Endothelial cell of umbilical vein (primary cell): ENCODE data around the gene ABLIM2. TPM values are rescaled to one million over a fixed set of nuclear protein-coding genes. Genes with fewer than 3 reads are reported as not detected.
A peak's percentile ranks its signal among the peaks of the same experiment; 100 is the strongest.

Experiments
- BruUV-seq: library from RNA; stranded (reverse); fragments of 400-500 nt; replicated peaks from 2 replicates; lab custom pipeline; 2021; lab: Mats Ljungman, UMichigan
- CTCF ChIA-PET: fragments of 300-600, 350-600 bp; sonication (Branson Sonifier 250); formaldehyde crosslinking; loops from one replicate; lab custom pipeline; 2021; ENCODE audit warnings: antibody characterized with exemption, inconsistent platforms; lab: Charles Lee
- POLR2A ChIA-PET: fragments of 300-600, 350-600 bp; sonication (Branson Sonifier 250); formaldehyde crosslinking; loops from one replicate; lab custom pipeline; 2021; ENCODE audit warnings: antibody characterized with exemption, inconsistent platforms; lab: Charles Lee
- DNase-seq: peaks from one replicate; pipeline ENCODE4 v3.0.0-alpha.2; 2011; ENCODE audit warnings: low read depth, low spot score
- FAIRE-seq: peaks from 2 replicates; lab custom pipeline; 2011; peaks lifted over from hg19 to GRCh38; lab: Jason Lieb, UNC
- H2AFZ ChIP-seq: 2 replicates; pipeline ENCODE4 v1.6.0; 2012; ENCODE audit warnings: low read depth, low read length, control low read depth, inconsistent platforms
- H3K27ac ChIP-seq: 2 replicates; pipeline ENCODE4 v1.5.1; 2011; ENCODE audit warnings: low read depth, mild to moderate bottlenecking, control low read depth, low read length, moderate library complexity; ENCODE audit not compliant: insufficient read depth
- H3K27me3 ChIP-seq, 2 experiments: 2 replicates each; pipeline versions ENCODE4 v1.6.0 to v1.6.1; 2011; ENCODE audit warnings: low read length in 2 of 2, mixed read lengths in 1 of 2; ENCODE audit not compliant: control insufficient read depth in 2 of 2, insufficient read depth in 2 of 2
- H3K36me3 ChIP-seq, 2 experiments: 2 replicates in 1 of 2; 3 replicates in 1 of 2; pipeline ENCODE4 v1.5.1; 2011; ENCODE audit warnings: low read length in 2 of 2, mild to moderate bottlenecking in 1 of 2, moderate library complexity in 1 of 2; ENCODE audit not compliant: control insufficient read depth in 2 of 2, insufficient read depth in 2 of 2; ENCODE audit errors: extremely low read depth in 1 of 2
- H3K4me1 ChIP-seq: 3 replicates; pipeline ENCODE4 v1.5.1; 2011; ENCODE audit warnings: mild to moderate bottlenecking, low read length; ENCODE audit not compliant: control insufficient read depth, insufficient read depth; ENCODE audit errors: extremely low read depth
- H3K4me2 ChIP-seq: 2 replicates; pipeline ENCODE4 v1.6.1; 2011; ENCODE audit warnings: low read length, control low read depth, mixed read lengths; ENCODE audit not compliant: insufficient read depth
- H3K4me3 ChIP-seq, 3 experiments: fragments of 200-600 bp in 1 of 3; sonication (generic), shearing (Covaris generic) in 1 of 3; replicated peaks in 1 of 3; 2 replicates each; pipeline ENCODE4 v1.5.1; 2011 to 2016; ENCODE audit warnings: control low read depth in 3 of 3, low read length in 3 of 3, mild to moderate bottlenecking in 2 of 3, inconsistent platforms in 1 of 3, low read depth in 1 of 3, moderate library complexity in 1 of 3; ENCODE audit not compliant: insufficient read depth in 1 of 3
- H3K79me2 ChIP-seq: 2 replicates; pipeline ENCODE4 v1.6.0; 2012; ENCODE audit warnings: low read length, inconsistent platforms; ENCODE audit not compliant: control insufficient read depth, insufficient read depth
- H3K9ac ChIP-seq: replicated peaks from 2 replicates; pipeline ENCODE3; 2011; ENCODE audit warnings: low read length, control low read depth; ENCODE audit not compliant: insufficient read depth; ENCODE audit errors: extremely low read depth
- H3K9me1 ChIP-seq: replicated peaks from 3 replicates; pipeline ENCODE4 v1.6.0; 2011; ENCODE audit warnings: mild to moderate bottlenecking, low read length; ENCODE audit not compliant: control insufficient read depth, insufficient read depth; ENCODE audit errors: extremely low read depth
- H3K9me3 ChIP-seq: replicated peaks from 2 replicates; pipeline ENCODE4 v1.5.1; 2012; ENCODE audit warnings: low read length, inconsistent platforms; ENCODE audit not compliant: control insufficient read depth, insufficient read depth
- H4K20me1 ChIP-seq: replicated peaks from 2 replicates; pipeline ENCODE3; 2011; ENCODE audit warnings: mild to moderate bottlenecking, low read length; ENCODE audit not compliant: control insufficient read depth, insufficient read depth; ENCODE audit errors: extremely low read depth
- EZH2 ChIP-seq: IDR thresholded peaks from 2 replicates; pipeline ENCODE4 v1.6.1; 2012; ENCODE audit warnings: borderline replicate concordance, low read depth, mild to moderate bottlenecking, moderate library complexity, low read length, inconsistent platforms; ENCODE audit not compliant: severe bottlenecking
- FOS ChIP-seq: IDR thresholded peaks from 2 replicates; pipeline ENCODE4 v1.6.1; 2011; ENCODE audit warnings: mild to moderate bottlenecking, low read length, moderate library complexity, borderline replicate concordance; ENCODE audit not compliant: insufficient read depth
- GATA2 ChIP-seq: IDR thresholded peaks from 2 replicates; pipeline ENCODE4 v1.7.0; 2011; ENCODE audit warnings: low read depth, mild to moderate bottlenecking, moderate library complexity, mixed read lengths, low read length; ENCODE audit not compliant: insufficient read length, insufficient read depth
- JUN ChIP-seq: IDR thresholded peaks from 2 replicates; pipeline ENCODE4 v1.6.1; 2011; ENCODE audit warnings: borderline replicate concordance, low read depth; ENCODE audit not compliant: insufficient read length, insufficient read depth
- MAX ChIP-seq: IDR thresholded peaks from 2 replicates; pipeline ENCODE4 v1.6.1; 2011; ENCODE audit not compliant: insufficient read depth, insufficient read length
- MYC ChIP-seq: IDR thresholded peaks from one replicate; pipeline ENCODE4 v1.6.1; 2011; ENCODE audit warnings: mild to moderate bottlenecking, low read depth, low read length
- POLR2A ChIP-seq: IDR thresholded peaks from 2 replicates; pipeline ENCODE4 v1.6.1; 2012; ENCODE audit warnings: low read depth, mild to moderate bottlenecking, control low read depth, low read length
- POLR2AphosphoS5 ChIP-seq: IDR thresholded peaks from 2 replicates; pipeline ENCODE4 v1.6.1; 2012; ENCODE audit warnings: low read depth, mild to moderate bottlenecking, control low read depth, low read length, moderate library complexity; ENCODE audit not compliant: insufficient read depth
- dilution Hi-C: fragments of 300-500 bp; cut with MboI; formaldehyde crosslinking; loops from one replicate; pipeline ENCODE4 v1.15.0; 2019; ENCODE audit warnings: low sequenced_read_pairs; ENCODE audit not compliant: extremely low pct_ligation_motif_present
- intact Hi-C: fragments of 100-400 bp; cut with micrococcal nuclease; formaldehyde crosslinking; loops from one replicate; pipeline ENCODE4 v1.10.0; 2022
- polyA plus RNA-seq, 4 experiments: library from polyadenylated mRNA; depleted of rRNA in 3 of 4; stranded (reverse) in 3 of 4; unstranded in 1 of 4; fragments of >200 nt; gene quantifications; 2 replicates each; pipeline versions ENCODE4 v1.2.1 to v1.2.3, GENCODE V29; 2011 to 2012; ENCODE audit warnings: missing spikeins in 1 of 4
- total RNA-seq: library from RNA; stranded (reverse); gene quantifications from 2 replicates; pipeline ENCODE4 v1.2.3, GENCODE V29; 2021
- TF ChIP-seq, protein P1 (sequence below), 2 donors: IDR thresholded peaks; 1 replicate in 1 of 2; 2 replicates in 1 of 2; pipeline ENCODE4 v1.5.1; 2011; ENCODE audit warnings: low read length in 2 of 2, mild to moderate bottlenecking in 2 of 2, moderate library complexity in 2 of 2, control low read depth in 1 of 2, inconsistent platforms in 1 of 2, low read depth in 1 of 2; ENCODE audit not compliant: insufficient read depth in 1 of 2; ENCODE audit errors: extremely low read depth in 1 of 2

ABLIM2 gene
- total and polyA plus RNA-seq, 2 donors (not counting 3 experiments of a cell fraction or from before 2014, with no cell fraction given): 0.28 to 0.66 TPM

DNA sequence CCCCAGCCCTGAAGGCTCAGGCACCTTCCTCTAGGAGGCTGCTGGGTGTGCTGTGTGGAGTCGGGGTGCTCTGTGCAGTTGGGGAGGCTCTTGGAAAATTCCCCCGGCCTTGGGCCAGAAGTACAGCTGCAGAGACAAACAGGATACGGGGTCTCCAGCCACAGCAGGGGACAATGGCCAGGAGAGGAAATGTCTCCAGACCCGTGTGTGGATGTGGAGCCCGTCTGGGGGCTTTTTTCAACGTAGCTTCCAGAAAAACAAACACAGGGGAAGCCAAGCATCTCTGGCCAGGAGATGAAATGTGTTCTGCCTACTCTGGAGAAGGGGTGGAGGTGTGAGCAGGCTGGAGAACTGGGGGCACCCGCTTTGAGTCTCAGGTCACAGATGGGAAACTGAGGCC, 36.8 kb upstream of the ABLIM2 start:
- Histone ChIP-seq H4K20me1 (no peaks in the 10 kb centered on the region), H3K9ac (no peak overlapping the region), H3K36me3 (no peaks in the 10 kb centered on the region), H3K4me2 (no peak overlapping the region), H3K27me3 (no peaks in the 10 kb centered on the region), H3K27ac (peak overlapping the region; percentile 36), H3K9me3 (no peaks in the 10 kb centered on the region), H3K79me2 (peaks cover 13% of the 10 kb centered on the region), H3K9me1 (no peaks in the 10 kb centered on the region), H3K4me1 (peaks cover 56% of the 10 kb centered on the region), H3K4me3 (no peak overlapping the region), H2AFZ (no peak overlapping the region)
- intact Hi-C loops (loop anchor here (5.0 kb wide), 1 partner anchor 232 kb away; no protein-coding TSS in a partner anchor), dilution Hi-C loops (no loop called here)
- no TSS peak for BruUV-seq
- CTCF ChIA-PET: interaction anchor here (1.4 to 7.5 kb wide), 2 partner anchors 16 to 19 kb away, joined by 3 to 168 read pairs; no protein-coding TSS in a partner anchor
- DNase-seq (peak; percentile 79), FAIRE-seq (peak; percentile 85)
- POLR2A ChIA-PET: no interaction called here
- TF ChIP-seq JUN: no peak
- TF ChIP-seq POLR2AphosphoS5: peak; percentile 26

DNA sequence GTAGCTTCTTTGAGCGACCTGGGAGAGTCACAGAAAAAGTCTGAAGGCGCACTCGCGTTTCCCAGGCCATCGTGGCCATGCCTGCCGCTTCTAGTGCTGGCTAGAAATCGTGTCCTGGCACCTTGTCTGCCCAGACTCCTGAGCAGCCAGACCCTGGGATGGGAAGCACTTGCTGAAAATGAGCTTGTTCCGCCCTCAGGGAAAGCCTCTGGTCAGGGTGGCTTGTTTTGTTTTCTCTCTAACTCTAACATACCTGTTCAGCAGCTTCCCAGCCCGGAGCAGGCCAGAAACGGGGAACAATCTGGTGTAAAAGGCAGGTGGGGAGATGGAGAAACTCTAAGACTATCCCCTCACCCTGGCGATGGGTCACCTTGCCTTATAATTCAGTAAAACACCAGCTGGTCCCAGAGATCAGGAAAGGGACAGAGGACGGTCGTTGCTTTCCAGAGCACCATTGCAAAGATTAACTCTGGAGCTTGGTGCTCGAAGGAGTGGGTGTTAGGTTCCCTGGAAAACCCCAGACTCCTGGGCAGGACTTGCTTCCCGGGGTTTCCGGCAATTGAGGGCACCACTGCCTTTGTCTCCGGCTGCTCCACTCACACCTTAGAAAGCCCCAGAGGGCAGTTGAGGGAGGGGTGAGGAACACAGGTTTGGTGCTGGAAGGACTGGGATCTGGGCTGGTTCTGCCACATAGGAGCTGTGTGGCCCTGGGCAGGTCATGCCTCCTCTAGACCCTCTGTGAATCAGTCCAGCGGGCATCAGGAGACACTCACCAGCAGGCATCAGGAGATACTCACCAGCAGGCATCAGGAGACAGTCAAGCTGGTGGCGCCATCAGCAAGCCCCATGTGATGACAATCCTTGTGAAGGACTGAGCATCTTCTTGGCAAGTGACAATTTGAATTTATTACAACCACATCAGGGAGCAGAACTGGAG, 36.0 kb upstream of the ABLIM2 start:
- TF ChIP-seq MAX (no peak), POLR2A (no peak), GATA2 (no peak), EZH2 (no peak), MYC (no peak), POLR2AphosphoS5 (no peak), JUN (no peak), FOS (no peak)
- TF ChIP-seq, protein P1, sequence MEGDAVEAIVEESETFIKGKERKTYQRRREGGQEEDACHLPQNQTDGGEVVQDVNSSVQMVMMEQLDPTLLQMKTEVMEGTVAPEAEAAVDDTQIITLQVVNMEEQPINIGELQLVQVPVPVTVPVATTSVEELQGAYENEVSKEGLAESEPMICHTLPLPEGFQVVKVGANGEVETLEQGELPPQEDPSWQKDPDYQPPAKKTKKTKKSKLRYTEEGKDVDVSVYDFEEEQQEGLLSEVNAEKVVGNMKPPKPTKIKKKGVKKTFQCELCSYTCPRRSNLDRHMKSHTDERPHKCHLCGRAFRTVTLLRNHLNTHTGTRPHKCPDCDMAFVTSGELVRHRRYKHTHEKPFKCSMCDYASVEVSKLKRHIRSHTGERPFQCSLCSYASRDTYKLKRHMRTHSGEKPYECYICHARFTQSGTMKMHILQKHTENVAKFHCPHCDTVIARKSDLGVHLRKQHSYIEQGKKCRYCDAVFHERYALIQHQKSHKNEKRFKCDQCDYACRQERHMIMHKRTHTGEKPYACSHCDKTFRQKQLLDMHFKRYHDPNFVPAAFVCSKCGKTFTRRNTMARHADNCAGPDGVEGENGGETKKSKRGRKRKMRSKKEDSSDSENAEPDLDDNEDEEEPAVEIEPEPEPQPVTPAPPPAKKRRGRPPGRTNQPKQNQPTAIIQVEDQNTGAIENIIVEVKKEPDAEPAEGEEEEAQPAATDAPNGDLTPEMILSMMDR (IDR thresholded peaks at IDR 0.05; ENCODE audit: extremely low read depth in 1 of 2, insufficient read depth in 1 of 2, low read depth in 1 of 2, low read length in 2 of 2): no peak
- BruUV-seq: no TSS peak
- dilution Hi-C loops (no loop called here), intact Hi-C loops (loop anchor here (5.0 kb wide), 3 partner anchors 207 to 277 kb away; no protein-coding TSS in a partner anchor)
- Histone ChIP-seq H3K9me1 (no peaks in the 10 kb centered on the region), H3K4me3 (no peak overlapping the region), H3K27me3 (no peaks in the 10 kb centered on the region), H3K79me2 (peaks cover 4% of the 10 kb centered on the region), H3K27ac (peak overlapping the region; percentile 36), H3K36me3 (no peaks in the 10 kb centered on the region), H3K9me3 (no peaks in the 10 kb centered on the region), H2AFZ (no peak overlapping the region), H3K9ac (no peak overlapping the region), H4K20me1 (no peaks in the 10 kb centered on the region), H3K4me1 (peaks cover 61% of the 10 kb centered on the region), H3K4me2 (no peak overlapping the region)
- CTCF ChIA-PET: interaction anchor here (0.9 to 7.5 kb wide), 3 partner anchors 15 to 257 kb away, joined by 3 to 168 read pairs (median 3); no protein-coding TSS in a partner anchor
- POLR2A ChIA-PET: no interaction called here
- FAIRE-seq: no peak
- peak; percentile 32 for DNase-seq
